Measurements from ENCODE around the gene SLC5A3.

DNA sequence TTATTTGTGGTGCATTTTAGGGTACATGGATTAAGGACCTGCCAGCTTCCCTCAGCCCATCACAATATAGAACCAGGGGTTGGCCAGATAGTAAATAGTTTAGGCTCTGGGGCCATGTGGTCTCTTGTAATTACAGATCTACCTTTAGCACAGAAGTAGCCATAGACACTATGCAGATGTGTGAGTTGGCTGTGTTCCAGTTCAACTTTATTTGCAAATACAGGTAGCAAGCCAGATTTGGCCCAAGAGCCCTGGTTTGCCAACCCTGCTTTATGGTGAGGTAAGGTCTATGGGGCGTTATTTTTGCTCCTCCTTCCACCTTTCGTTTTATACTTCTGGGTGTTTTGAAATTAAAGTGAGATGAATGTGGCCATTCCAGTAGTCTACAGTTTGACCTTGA is 48.7 kb downstream of the SLC5A3 start:
- TF ChIP-seq POLR2A (IDR thresholded peaks at IDR 0.05), result no peak
- TF ChIP-seq, protein P1, sequence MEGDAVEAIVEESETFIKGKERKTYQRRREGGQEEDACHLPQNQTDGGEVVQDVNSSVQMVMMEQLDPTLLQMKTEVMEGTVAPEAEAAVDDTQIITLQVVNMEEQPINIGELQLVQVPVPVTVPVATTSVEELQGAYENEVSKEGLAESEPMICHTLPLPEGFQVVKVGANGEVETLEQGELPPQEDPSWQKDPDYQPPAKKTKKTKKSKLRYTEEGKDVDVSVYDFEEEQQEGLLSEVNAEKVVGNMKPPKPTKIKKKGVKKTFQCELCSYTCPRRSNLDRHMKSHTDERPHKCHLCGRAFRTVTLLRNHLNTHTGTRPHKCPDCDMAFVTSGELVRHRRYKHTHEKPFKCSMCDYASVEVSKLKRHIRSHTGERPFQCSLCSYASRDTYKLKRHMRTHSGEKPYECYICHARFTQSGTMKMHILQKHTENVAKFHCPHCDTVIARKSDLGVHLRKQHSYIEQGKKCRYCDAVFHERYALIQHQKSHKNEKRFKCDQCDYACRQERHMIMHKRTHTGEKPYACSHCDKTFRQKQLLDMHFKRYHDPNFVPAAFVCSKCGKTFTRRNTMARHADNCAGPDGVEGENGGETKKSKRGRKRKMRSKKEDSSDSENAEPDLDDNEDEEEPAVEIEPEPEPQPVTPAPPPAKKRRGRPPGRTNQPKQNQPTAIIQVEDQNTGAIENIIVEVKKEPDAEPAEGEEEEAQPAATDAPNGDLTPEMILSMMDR (IDR thresholded peaks at IDR 0.05), result no peak
